K562 (cell line): ENCODE measurements around the gene TESMIN. TPM values are rescaled to one million over a fixed set of nuclear protein-coding genes. Genes with fewer than 3 reads are reported as not detected.

Experiments
- ATAC-seq: fragments of 200-7000 bp; cut with Tn5 transposase; 3 replicates; pipeline ENCODE4 v1.9.1; 2020; ENCODE audit warnings: moderate library complexity
- BruUV-seq: library from RNA; stranded (reverse); fragments of 400-500 nt; replicated peaks from 2 replicates; lab custom pipeline; 2021; lab: Mats Ljungman, UMichigan
- CTCF ChIA-PET: fragments of 300-600 bp; formaldehyde crosslinking; extraction: SDS; loops from one replicate; lab custom pipeline; 2021; ENCODE audit warnings: low intra/inter-chr PET ratio; lab: Yijun Ruan, JAX
- POLR2A ChIA-PET: fragments of 300-600, 350-650 bp; sonication (Branson Sonifier 250); formaldehyde crosslinking; extraction: SDS; loops from one replicate; lab custom pipeline; 2021; ENCODE audit warnings: antibody characterized with exemption, inconsistent platforms; lab: Yijun Ruan, JAX
- DNase-seq, 4 experiments: peaks; one replicate each; pipeline versions ENCODE4 v3.0.0 to v3.0.0-alpha.2; 2011 to 2018; ENCODE audit warnings: low spot score in 3 of 4, mixed read lengths in 3 of 4; ENCODE audit errors: extremely low read depth in 1 of 4
- FAIRE-seq: peaks from 2 replicates; lab custom pipeline; 2011; peaks lifted over from hg19 to GRCh38; lab: Jason Lieb, UNC
- H2AFZ ChIP-seq: 2 replicates; pipeline ENCODE4 v1.6.0; 2011; ENCODE audit warnings: low read depth, low read length, control low read depth, inconsistent platforms
- H3K27ac ChIP-seq: fragments of 200-600 bp; 3 replicates; pipeline ENCODE4 v1.8.0; 2011; ENCODE audit warnings: low read depth, mild to moderate bottlenecking, control low read depth, inconsistent platforms, low read length, moderate library complexity, mixed read lengths; ENCODE audit errors: extremely low read depth
- H3K27me3 ChIP-seq, 2 experiments: fragments of 300-600 bp in 1 of 2; 2 replicates in 1 of 2; 3 replicates in 1 of 2; pipeline versions ENCODE4 v1.6.0 to v1.8.0; 2011; ENCODE audit warnings: inconsistent platforms in 2 of 2, low read length in 2 of 2, mild to moderate bottlenecking in 1 of 2, mixed read lengths in 1 of 2, moderate library complexity in 1 of 2; ENCODE audit not compliant: control insufficient read depth in 2 of 2, insufficient read depth in 2 of 2
- H3K36me3 ChIP-seq: fragments of 300-600 bp; 3 replicates; pipeline ENCODE4 v1.8.0; 2011; ENCODE audit warnings: mild to moderate bottlenecking, low read length, inconsistent platforms; ENCODE audit not compliant: control insufficient read depth, insufficient read depth
- H3K4me1 ChIP-seq, 2 experiments: fragments of 200-600 bp in 1 of 2; replicated peaks in 1 of 2; 2 replicates in 1 of 2; 3 replicates in 1 of 2; pipeline versions ENCODE4 v1.5.1 to v1.8.0; 2011; ENCODE audit warnings: inconsistent platforms in 2 of 2, low read length in 2 of 2, mild to moderate bottlenecking in 1 of 2, mixed read lengths in 1 of 2, moderate library complexity in 1 of 2; ENCODE audit not compliant: control insufficient read depth in 2 of 2, insufficient read depth in 2 of 2
- H3K4me2 ChIP-seq: 2 replicates; pipeline ENCODE4 v1.6.1; 2011; ENCODE audit warnings: low read length, control low read depth, inconsistent platforms, mixed read lengths; ENCODE audit not compliant: insufficient read depth
- H3K4me3 ChIP-seq: fragments of 200-600 bp; sonication (generic), shearing (Covaris generic); 2 replicates; pipeline ENCODE4 v1.5.1; 2016; ENCODE audit warnings: control low read depth, inconsistent platforms
- H3K79me2 ChIP-seq: fragments of 200-600 bp; 3 replicates; pipeline ENCODE4 v1.8.0; 2011; ENCODE audit warnings: low read length, inconsistent platforms; ENCODE audit not compliant: control insufficient read depth, insufficient read depth
- H3K9ac ChIP-seq, 2 experiments: 2 replicates each; pipeline versions ENCODE4 v1.6.0 to v1.6.1; 2011; ENCODE audit warnings: low read depth in 2 of 2, low read length in 2 of 2, control low read depth in 1 of 2, inconsistent platforms in 1 of 2, mild to moderate bottlenecking in 1 of 2, mixed read lengths in 1 of 2; ENCODE audit not compliant: insufficient read depth in 1 of 2
- H3K9me1 ChIP-seq: one replicate; pipeline ENCODE4 v1.6.0; 2011; ENCODE audit warnings: inconsistent platforms, mild to moderate bottlenecking, low read length, moderate library complexity; ENCODE audit not compliant: control insufficient read depth, insufficient read depth
- H3K9me3 ChIP-seq: replicated peaks from 2 replicates; pipeline ENCODE4 v1.5.1; 2011; ENCODE audit warnings: low read depth, low read length, inconsistent platforms; ENCODE audit not compliant: control insufficient read depth, insufficient read depth
- H4K20me1 ChIP-seq: replicated peaks from 2 replicates; pipeline ENCODE4 v1.6.1; 2011; ENCODE audit warnings: low read length, inconsistent platforms, mixed read lengths; ENCODE audit not compliant: control insufficient read depth, insufficient read depth
- CBFA2T2 ChIP-seq: fragments of 450-650 bp; conservative IDR thresholded peaks from 2 replicates; pipeline ENCODE4 v1.6.1; 2017; ENCODE audit warnings: mild to moderate bottlenecking
- CEBPB ChIP-seq: fragments of 450-650 bp; IDR thresholded peaks from 2 replicates; pipeline ENCODE4 v1.6.1; 2016; ENCODE audit warnings: missing genetic modification characterization, missing compliant biosample characterization
- CTBP1 ChIP-seq: fragments of 450-650 bp; IDR thresholded peaks from 2 replicates; pipeline ENCODE4 v1.6.1; 2016; ENCODE audit warnings: borderline replicate concordance
- DLX4 ChIP-seq: fragments of 250-450 bp; sonication (Bioruptor Pico); IDR thresholded peaks from 2 replicates; pipeline ENCODE4 v1.6.1; 2021; ENCODE audit warnings: mild to moderate bottlenecking
- ETV6 ChIP-seq, 3 experiments: fragments of 150-350 bp in 1 of 3; sonication (generic) in 1 of 3; formaldehyde crosslinking in 1 of 3; IDR thresholded peaks; 2 replicates each; pipeline versions ENCODE4 v1.6.1 to v1.8.0; 2014 to 2022; ENCODE audit warnings: borderline replicate concordance in 2 of 3, low read depth in 2 of 3, antibody characterized with exemption in 1 of 3, low read length in 1 of 3, mild to moderate bottlenecking in 1 of 3, missing genetic modification reagents in 1 of 3
- LEF1 ChIP-seq: fragments of 450-650 bp; IDR thresholded peaks from 2 replicates; pipeline ENCODE4 v1.6.1; 2016; ENCODE audit warnings: mild to moderate bottlenecking
- MEF2A ChIP-seq: IDR thresholded peaks from 2 replicates; pipeline ENCODE4 v1.6.1; 2011; ENCODE audit warnings: low read depth, mild to moderate bottlenecking, low read length, moderate library complexity; ENCODE audit not compliant: control insufficient read depth
- MYBL2 ChIP-seq, 2 experiments: fragments of 450-650 bp in 1 of 2; sonication (generic) in 1 of 2; formaldehyde crosslinking in 1 of 2; IDR thresholded peaks; 2 replicates each; pipeline versions ENCODE4 v1.6.1 to v1.8.1; 2017 to 2022; ENCODE audit warnings: borderline replicate concordance in 1 of 2, inconsistent platforms in 1 of 2, low read depth in 1 of 2, mild to moderate bottlenecking in 1 of 2, missing genetic modification reagents in 1 of 2, moderate library complexity in 1 of 2
- NR2C2 ChIP-seq, 2 experiments: fragments of 200-800 bp in 1 of 2; sonication (Bioruptor generic) in 1 of 2; sonication (generic) in 1 of 2; formaldehyde crosslinking in 1 of 2; IDR thresholded peaks; 2 replicates each; pipeline versions ENCODE4 v1.6.1 to v1.8.0; 2016 to 2022; ENCODE audit warnings: mild to moderate bottlenecking in 1 of 2, missing compliant biosample characterization in 1 of 2, missing genetic modification characterization in 1 of 2, missing genetic modification reagents in 1 of 2
- OTX1 ChIP-seq: fragments of 450-650 bp; formaldehyde crosslinking; IDR thresholded peaks from 2 replicates; pipeline ENCODE4 v1.4.0; 2022; ENCODE audit warnings: mild to moderate bottlenecking
- RBFOX2 ChIP-seq: fragments of 200-400 bp; formaldehyde crosslinking; IDR thresholded peaks from 2 replicates; pipeline ENCODE4 v1.6.1; 2017; ENCODE audit warnings: low read depth, mild to moderate bottlenecking, low read length, moderate library complexity
- RNF2 ChIP-seq: sonication (generic); IDR thresholded peaks from 2 replicates; pipeline ENCODE4 v1.6.1; 2016
- ZNF408 ChIP-seq: fragments of 250-450 bp; sonication (Bioruptor Pico); IDR thresholded peaks from 2 replicates; pipeline ENCODE4 v1.4.0; 2020; ENCODE audit warnings: low read depth, mild to moderate bottlenecking, moderate library complexity
- ZNF444 ChIP-seq: fragments of 250-450 bp; sonication (Bioruptor Pico); IDR thresholded peaks from 2 replicates; pipeline ENCODE4 v1.4.0; 2020; ENCODE audit warnings: mild to moderate bottlenecking, moderate library complexity
- ZNF589 ChIP-seq: fragments of 200-800 bp; sonication (Bioruptor generic); IDR thresholded peaks from 2 replicates; pipeline ENCODE4 v1.6.1; 2016; ENCODE audit warnings: low read depth, missing genetic modification characterization, missing compliant biosample characterization
- ZZZ3 ChIP-seq: fragments of 450-650 bp; IDR thresholded peaks from 2 replicates; pipeline ENCODE4 v1.6.1; 2016; ENCODE audit warnings: antibody characterized with exemption, mild to moderate bottlenecking, moderate library complexity
- WGBS: fragments of 100-300 bp; shearing (Covaris generic); methylation state at CpG from one replicate; pipeline ENCODE4 v1.1.6; 2016; ENCODE audit warnings: low coverage, mixed read lengths; ENCODE audit not compliant: insufficient coverage; ENCODE audit errors: missing lambda C conversion rate; 5-methylcytosine and 5-hydroxymethylcytosine counted together
- in situ Hi-C: fragments of 300-500 bp; cut with MboI; formaldehyde crosslinking; loops from 4 replicates; pipeline ENCODE4 v1.15.0; 2018; ENCODE audit warnings: inconsistent platforms, mixed read lengths
- intact Hi-C: fragments of 100-400 bp; cut with micrococcal nuclease; formaldehyde crosslinking; loops from 2 replicates; pipeline ENCODE4 v1.14.2; 2022
- polyA plus RNA-seq, 8 experiments: library from polyadenylated mRNA; depleted of rRNA in 4 of 8; stranded (reverse) in 5 of 8; unstranded in 3 of 8; fragments of >200 nt; fragmentation: Nextera tagmentation in 2 of 8; fragmentation: Illumina TruSeq in 1 of 8; extraction: Ambion mirVana in 2 of 8; extraction: Trizol in 1 of 8; gene quantifications; 2 replicates each; pipeline versions ENCODE4 v1.2.1 to v1.2.3, GENCODE V29; 2011 to 2014; ENCODE audit warnings: inconsistent platforms in 1 of 8, missing spikeins in 1 of 8
- total RNA-seq, 7 experiments: library from RNA; depleted of rRNA in 6 of 7; stranded (reverse); fragments of >200 nt in 6 of 7; fragmentation: Illumina TruSeq in 2 of 7; extraction: Trizol in 2 of 7; gene quantifications; 2 replicates each; pipeline versions ENCODE4 v1.2.1 to v1.2.3, GENCODE V29; 2011 to 2021; ENCODE audit warnings: low replicate concordance in 1 of 7

TESMIN gene
- total and polyA plus RNA-seq, 9 of the 15 experiments (the other 6 are each of a cell fraction or from before 2014, with no cell fraction given), result 8.9 to 50.5 (median 15.0) TPM

- 47% methylated on average over 7 of the region's 7 CpGs for WGBS
These were observed 17.2 kb downstream of the TESMIN start for GRCh38 chr11:68734111-68734510.

More at GRCh38 chr11:68734111-68734510, 17.2 kb downstream of the TESMIN start:
- no peak for FAIRE-seq
- Histone ChIP-seq H3K27ac (no peak overlapping the region), H3K9me3 (no peaks in the 10 kb centered on the region), H4K20me1 (no peaks in the 10 kb centered on the region; the same call in 1 of the 2 replicates), H3K4me1 (no peaks in the 10 kb centered on the region; a peak in 1 of 5 replicates), H2AFZ (no peak overlapping the region), H3K9ac (no peak overlapping the region), H3K4me2 (no peak overlapping the region), H3K9me1 (no peaks in the 10 kb centered on the region), H3K36me3 (no peaks in the 10 kb centered on the region), H3K4me3 (no peak overlapping the region), H3K27me3 (peaks cover 0 to 3% of the 10 kb centered on the region in 2 experiments; a peak in 2 of 5 replicates), H3K79me2 (no peaks in the 10 kb centered on the region)
- POLR2A ChIA-PET, result interaction anchor here (0.6 kb wide), 1 partner anchor 66 kb away, joined by 4 read pairs; no protein-coding TSS in a partner anchor
- TF ChIP-seq ZNF589 (no peak), CTBP1 (no peak), NR2C2 (CRISPR knock-in tag; IDR thresholded peaks at IDR 0.05) (no peak), NR2C2 (tag; IDR thresholded peaks at IDR 0.05) (no peak), ZNF408 (CRISPR knock-in tag) (no peak), ZZZ3 (no peak), RBFOX2 (no peak), MEF2A (no peak), CEBPB (no peak), DLX4 (no peak), RNF2 (no peak), LEF1 (no peak), ZNF444 (CRISPR knock-in tag) (no peak), MYBL2 (IDR thresholded peaks at IDR 0.05; ENCODE audit: low read depth) (no peak), MYBL2 (CRISPR knock-in tag; IDR thresholded peaks at IDR 0.05; ENCODE audit: borderline replicate concordance) (no peak), OTX1 (no peak), CBFA2T2 (no peak), ETV6 (IDR thresholded peaks at IDR 0.05; ENCODE audit: borderline replicate concordance in 1 of 2, low read depth in 2 of 2, low read length in 1 of 2) (no peak), ETV6 (CRISPR knock-in tag; IDR thresholded peaks at IDR 0.05; ENCODE audit: borderline replicate concordance) (no peak)
- CTCF ChIA-PET, result interaction anchor here (0.5 kb wide), 1 partner anchor 488 kb away, joined by 4 read pairs; no protein-coding TSS in a partner anchor
- ATAC-seq, result no peak
- in situ Hi-C loops, result no loop called here
- intact Hi-C loops, result no loop called here
- no TSS peak for BruUV-seq
- DNase-seq, result no peak
